Measurements from ENCODE around the gene TRIM31.

Gene TRIM31, protein sequence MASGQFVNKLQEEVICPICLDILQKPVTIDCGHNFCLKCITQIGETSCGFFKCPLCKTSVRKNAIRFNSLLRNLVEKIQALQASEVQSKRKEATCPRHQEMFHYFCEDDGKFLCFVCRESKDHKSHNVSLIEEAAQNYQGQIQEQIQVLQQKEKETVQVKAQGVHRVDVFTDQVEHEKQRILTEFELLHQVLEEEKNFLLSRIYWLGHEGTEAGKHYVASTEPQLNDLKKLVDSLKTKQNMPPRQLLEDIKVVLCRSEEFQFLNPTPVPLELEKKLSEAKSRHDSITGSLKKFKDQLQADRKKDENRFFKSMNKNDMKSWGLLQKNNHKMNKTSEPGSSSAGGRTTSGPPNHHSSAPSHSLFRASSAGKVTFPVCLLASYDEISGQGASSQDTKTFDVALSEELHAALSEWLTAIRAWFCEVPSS

DNA sequence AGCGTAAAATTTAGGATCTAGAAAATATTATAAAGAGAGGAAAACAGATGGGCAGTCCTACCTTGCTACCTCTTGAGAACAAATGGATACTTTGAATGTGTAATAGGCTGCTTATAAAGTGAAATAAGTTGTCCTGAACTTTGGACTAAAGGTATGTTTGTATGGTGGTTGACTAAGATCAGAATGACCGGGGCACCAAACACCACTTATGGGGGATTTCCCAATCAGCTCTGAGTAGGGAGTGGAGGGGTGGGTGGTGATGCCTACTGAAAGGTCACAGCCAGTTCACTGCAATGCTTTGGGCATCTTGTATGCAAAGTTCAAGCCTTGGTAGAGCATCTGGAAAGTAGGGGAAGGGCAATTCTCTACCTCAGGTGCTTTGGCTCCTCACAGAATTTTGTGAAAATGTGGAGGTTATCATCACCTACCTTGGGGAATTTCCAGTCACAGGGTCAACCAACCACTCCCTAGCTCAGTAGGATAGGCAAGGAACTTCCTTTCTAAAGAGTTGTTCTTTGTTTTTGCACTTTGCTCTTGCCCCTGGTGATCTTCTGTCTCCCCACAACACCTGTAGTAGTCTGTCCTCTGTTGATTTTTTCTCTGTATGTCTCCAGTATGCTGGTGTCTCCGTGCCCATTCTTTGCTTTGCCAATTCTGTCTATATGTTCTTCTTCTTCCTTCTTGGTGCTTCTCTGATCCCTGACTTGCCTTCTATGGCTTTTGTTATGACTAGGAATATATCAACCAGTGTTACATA lies at the start of gene TRIM31:
TRIM31 (minus strand) TSS at position 88 of the 757 bp plus-strand sequence. CDS start 285 bp downstream, outside the sequence.
- H3K27ac ChIP-seq, result no peak within 1 kb of the TSS
- TF ChIP-seq, protein P1, sequence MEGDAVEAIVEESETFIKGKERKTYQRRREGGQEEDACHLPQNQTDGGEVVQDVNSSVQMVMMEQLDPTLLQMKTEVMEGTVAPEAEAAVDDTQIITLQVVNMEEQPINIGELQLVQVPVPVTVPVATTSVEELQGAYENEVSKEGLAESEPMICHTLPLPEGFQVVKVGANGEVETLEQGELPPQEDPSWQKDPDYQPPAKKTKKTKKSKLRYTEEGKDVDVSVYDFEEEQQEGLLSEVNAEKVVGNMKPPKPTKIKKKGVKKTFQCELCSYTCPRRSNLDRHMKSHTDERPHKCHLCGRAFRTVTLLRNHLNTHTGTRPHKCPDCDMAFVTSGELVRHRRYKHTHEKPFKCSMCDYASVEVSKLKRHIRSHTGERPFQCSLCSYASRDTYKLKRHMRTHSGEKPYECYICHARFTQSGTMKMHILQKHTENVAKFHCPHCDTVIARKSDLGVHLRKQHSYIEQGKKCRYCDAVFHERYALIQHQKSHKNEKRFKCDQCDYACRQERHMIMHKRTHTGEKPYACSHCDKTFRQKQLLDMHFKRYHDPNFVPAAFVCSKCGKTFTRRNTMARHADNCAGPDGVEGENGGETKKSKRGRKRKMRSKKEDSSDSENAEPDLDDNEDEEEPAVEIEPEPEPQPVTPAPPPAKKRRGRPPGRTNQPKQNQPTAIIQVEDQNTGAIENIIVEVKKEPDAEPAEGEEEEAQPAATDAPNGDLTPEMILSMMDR (conservative IDR thresholded peaks at IDR 0.05), result no peak
- no peak for TF ChIP-seq ZFX (IDR thresholded peaks at IDR 0.05)

GRCh38 chr6:30162265-30163089 lies 49.6 kb upstream of the TRIM31 start:
- TF ChIP-seq, protein P1 (conservative IDR thresholded peaks at IDR 0.05), result no peak
- no peak for TF ChIP-seq ZFX (IDR thresholded peaks at IDR 0.05)
- no peak overlapping the region for H3K27ac ChIP-seq

- H3K27ac ChIP-seq, result no peak within 1 kb of the TSS
- TF ChIP-seq, protein P1 (conservative IDR thresholded peaks at IDR 0.05), result no peak
- TF ChIP-seq ZFX (IDR thresholded peaks at IDR 0.05), result no peak
Observed at GRCh38 chr6:30160785-30161531, 48.1 kb upstream of the TRIM31 start, which contains the start of gene TRIM10. Gene TRIM10, minus strand, starts transcription at chr6:30161211. Its CDS starts 353 bp downstream, at chr6:30160858.

GRCh38 chr6:30160008-30160784 lies 47.3 kb upstream of the TRIM31 start:
- H3K27ac ChIP-seq, result no peak overlapping the region
- TF ChIP-seq, protein P1 (conservative IDR thresholded peaks at IDR 0.05), result no peak
- no peak for TF ChIP-seq ZFX (IDR thresholded peaks at IDR 0.05)

GRCh38 chr6:30158475-30159040 lies 45.7 kb upstream of the TRIM31 start:
- no peak for TF ChIP-seq ZFX (IDR thresholded peaks at IDR 0.05)
- TF ChIP-seq, protein P1 (conservative IDR thresholded peaks at IDR 0.05), result no peak

GRCh38 chr6:30157999-30158398 lies 45.1 kb upstream of the TRIM31 start:
- no peak overlapping the region for H3K27ac ChIP-seq
- no peak for TF ChIP-seq ZFX (IDR thresholded peaks at IDR 0.05)

More at GRCh38 chr6:30158475-30159040, 45.7 kb upstream of the TRIM31 start:
- no peak overlapping the region for H3K27ac ChIP-seq

Measured in C4-2B (cell line).